HG03521 (cell line): ENCODE measurements around the gene DMBT1.
"Not testable (repeated sequence)": the region's sequence is repeated elsewhere in the genome, so short reads cannot be mapped to it uniquely, and the experiment has no call there.

ENCODE experiments used
- ATAC-seq: cut with Tn5 transposase; IDR thresholded peaks from one replicate; pipeline ENCODE4 v1.9.1; 2021; ENCODE audit warnings: mild to moderate bottlenecking, moderate library complexity; ENCODE audit not compliant: unreplicated experiment

DMBT1 gene

GRCh38 chr10:122577311-122577885 is 16.8 kb downstream of the DMBT1 start:
- ATAC-seq = no peak

- not testable (repeated sequence) for ATAC-seq
Observed at GRCh38 chr10:122586070-122586469, 25.5 kb downstream of the DMBT1 start.

DNA sequence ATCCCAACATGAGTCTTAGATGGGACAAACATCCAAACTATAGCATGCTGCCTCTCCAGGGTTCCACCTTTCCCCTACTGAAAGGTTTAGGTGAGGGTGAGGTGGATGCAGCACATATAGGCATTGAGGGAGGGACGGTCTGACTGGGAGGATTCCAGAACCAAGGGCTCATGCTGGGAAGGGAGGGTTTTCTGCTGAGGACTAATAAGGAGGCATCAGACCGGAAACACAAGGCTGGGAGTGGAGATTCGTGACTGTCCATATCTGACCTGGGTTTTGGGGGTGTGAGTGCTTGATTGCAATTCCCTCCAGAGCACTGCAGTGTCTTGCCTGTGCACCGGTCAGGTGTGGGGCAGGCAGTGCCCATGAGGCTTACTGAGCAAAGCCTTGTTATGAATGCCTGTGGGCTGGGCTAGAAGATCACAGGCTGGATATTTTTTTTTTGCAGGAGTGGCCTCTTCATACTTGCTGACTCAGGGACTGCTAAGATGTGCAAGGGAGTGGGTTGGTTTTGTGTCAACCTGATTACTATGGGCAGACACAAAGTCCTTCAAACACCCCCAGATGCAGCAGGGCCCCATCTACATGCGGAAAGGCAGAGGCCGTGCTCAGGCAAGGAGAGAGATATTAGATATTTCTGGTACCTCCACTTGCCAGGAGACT is 26.7 kb downstream of the DMBT1 start:
- no peak for ATAC-seq

- ATAC-seq = no peak
Observed at GRCh38 chr10:122588381-122588780, 27.8 kb downstream of the DMBT1 start.

- ATAC-seq = no peak
Observed at GRCh38 chr10:122590153-122590552, 29.6 kb downstream of the DMBT1 start.

DNA sequence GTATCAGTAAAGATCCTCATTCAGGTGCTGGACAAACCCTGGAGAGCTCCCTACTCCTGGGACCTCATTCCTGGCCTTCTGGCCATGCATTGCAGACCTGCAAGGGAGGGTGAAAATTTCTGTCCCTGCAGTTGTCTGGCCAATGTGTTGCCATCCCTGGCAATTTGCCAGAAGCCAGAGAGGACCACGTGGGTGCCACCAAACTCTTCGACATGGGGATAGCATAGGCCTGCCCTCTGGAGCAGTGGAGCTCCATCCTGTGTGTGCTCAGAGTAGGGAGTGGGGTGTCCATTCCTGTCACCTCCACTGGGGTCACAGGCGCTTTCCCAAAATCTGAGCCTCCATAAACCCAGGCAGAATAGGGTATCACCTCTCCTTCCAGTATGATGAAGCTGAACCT is 31.2 kb downstream of the DMBT1 start:
- no peak for ATAC-seq

DNA sequence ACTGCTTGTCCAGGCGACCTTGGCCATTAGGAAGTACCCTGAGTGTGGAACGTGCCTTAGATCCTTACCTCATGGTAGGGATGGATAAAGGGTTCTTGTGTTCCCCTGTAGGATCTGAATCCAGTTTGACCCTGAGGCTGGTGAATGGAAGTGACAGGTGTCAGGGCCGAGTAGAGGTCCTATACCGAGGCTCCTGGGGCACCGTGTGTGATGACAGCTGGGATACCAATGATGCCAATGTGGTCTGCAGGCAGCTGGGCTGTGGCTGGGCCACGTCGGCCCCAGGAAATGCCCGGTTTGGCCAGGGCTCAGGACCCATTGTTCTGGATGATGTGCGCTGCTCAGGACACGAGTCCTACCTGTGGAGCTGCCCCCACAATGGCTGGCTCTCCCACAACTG is 31.6 kb downstream of the DMBT1 start:
- no peak for ATAC-seq

- ATAC-seq = no peak
Observed at GRCh38 chr10:122617476-122618270, 57.1 kb downstream of the DMBT1 start.

DNA sequence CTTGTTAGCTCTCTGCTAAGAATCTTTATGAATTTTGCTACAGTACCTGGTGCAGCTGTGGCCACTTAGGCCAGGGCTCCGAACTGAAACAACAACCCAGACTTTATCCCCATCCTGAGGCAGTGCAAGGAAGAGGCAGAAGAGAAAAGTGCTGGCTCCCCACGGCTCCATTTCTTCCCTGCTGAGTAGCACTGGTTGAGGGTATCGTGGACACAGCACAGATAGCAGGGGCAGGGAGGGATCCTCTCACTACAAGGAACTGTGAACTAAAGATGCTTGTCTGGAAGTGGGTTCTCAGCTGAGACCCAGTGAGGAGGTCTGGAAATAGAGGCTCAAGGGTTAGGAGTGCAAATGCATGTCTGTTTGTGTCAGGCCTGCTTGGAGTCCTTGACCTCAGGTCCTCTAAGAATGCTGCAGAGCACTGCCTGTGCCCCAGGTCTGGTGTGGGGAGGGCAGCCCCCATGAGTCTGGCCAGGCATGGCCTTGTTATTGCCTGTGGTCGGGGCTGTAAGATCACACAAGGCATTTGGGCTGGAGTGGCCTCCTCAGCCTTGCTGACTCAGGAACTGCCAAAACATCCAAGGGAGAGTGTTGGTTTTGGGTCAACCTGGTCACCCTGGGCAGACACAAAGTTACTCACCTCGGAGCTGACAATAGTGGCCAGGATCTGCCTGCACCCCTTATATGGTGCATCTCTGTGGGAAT is 58.1 kb downstream of the DMBT1 start:
- no peak for ATAC-seq

DNA sequence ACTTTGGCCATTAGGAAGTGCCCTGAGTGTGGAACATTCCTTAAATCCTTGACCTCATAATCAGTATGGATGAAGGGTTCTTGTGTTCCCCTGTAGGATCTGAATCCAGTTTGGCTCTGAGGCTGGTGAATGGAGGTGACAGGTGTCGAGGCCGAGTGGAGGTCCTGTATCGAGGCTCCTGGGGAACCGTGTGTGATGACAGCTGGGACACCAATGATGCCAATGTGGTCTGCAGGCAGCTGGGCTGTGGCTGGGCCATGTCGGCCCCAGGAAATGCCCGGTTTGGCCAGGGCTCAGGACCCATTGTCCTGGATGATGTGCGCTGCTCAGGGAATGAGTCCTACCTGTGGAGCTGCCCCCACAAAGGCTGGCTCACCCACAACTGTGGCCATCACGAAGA is 60.4 kb downstream of the DMBT1 start:
- ATAC-seq = not testable (repeated sequence)

- ATAC-seq = no peak
Observed at GRCh38 chr10:122624546-122624945, 64.0 kb downstream of the DMBT1 start.

DNA sequence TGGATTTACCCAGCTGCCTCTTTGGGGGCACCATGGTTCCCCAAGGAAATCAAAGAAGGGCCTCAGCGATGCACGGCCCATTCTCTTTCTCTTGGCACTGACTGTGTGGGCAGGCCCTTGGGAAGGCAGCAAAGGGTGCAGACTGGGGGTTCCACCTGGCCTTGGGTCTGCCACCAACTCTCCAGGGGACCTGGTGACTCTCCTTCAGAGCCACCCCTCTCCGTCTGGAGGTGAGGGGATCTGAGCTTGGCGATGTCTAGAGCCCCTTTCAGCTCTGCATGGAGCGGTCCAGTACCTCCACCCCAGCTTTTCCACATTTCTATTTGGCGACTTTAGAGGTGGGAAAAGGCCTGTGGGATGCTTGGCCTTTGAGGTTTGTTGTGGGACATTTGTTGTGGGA is 70.0 kb downstream of the DMBT1 start:
- ATAC-seq = no peak

DNA sequence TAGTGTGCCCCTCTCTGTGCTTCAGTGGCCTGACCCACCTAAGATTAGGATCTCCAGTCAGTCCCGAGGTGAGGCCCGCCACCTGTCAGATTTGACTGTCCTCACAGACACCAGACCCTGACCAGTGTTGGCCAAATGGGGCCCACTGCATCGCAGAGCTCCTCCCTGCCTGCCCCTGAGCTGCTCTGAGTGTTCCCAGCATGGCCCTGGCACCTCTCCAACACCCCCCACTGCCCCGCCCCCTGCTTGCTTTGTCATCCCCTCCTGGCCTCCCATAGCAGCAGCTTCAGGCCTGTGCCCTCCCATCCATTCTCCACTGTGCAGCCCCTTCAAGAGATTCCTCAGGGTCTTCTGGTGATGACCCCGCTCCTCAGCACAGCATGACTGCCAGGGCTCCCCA is 71.5 kb downstream of the DMBT1 start:
- ATAC-seq = no peak

DNA sequence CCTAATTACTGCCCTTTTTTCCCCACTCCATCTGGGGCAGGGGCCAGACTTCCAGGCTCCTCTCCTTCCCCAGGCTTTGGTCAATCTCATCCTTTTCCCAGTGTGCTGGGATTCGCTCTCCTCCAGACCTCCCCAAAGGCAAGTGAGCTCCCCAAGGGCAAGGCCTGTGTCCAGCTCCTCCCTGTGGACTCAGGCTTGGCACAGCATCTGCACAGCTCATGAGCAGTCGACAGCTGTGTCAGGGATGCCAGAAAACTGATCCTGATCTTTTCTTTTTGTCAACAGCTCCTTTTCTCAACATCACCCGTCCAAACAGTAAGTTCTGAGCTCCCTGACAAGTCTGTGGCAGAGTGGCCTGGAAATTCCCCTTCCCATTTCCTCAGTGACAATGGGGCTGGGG is 72.0 kb downstream of the DMBT1 start:
- ATAC-seq = no peak

- no peak for ATAC-seq
Observed at GRCh38 chr10:122636953-122637352, 76.4 kb downstream of the DMBT1 start.

DNA sequence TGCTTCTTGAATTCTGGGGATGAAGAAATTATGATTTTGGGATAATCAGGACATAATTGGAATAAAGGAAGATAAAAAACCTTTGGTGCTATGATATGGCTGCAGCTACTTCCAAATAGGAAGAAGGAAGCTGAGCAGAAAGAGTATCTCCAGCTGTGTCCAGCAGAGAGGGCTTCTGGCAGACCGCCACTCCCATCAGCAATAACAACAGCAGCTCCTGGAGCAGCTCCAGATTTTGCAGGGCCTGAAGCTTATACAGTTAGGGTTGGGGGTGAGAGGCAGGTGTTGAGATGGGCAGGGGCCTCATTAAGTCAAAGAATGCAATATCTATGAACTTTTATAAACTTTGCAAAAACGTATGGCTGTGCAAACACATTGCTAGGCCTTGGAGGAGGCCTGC is 76.8 kb downstream of the DMBT1 start:
- no peak for ATAC-seq

DNA sequence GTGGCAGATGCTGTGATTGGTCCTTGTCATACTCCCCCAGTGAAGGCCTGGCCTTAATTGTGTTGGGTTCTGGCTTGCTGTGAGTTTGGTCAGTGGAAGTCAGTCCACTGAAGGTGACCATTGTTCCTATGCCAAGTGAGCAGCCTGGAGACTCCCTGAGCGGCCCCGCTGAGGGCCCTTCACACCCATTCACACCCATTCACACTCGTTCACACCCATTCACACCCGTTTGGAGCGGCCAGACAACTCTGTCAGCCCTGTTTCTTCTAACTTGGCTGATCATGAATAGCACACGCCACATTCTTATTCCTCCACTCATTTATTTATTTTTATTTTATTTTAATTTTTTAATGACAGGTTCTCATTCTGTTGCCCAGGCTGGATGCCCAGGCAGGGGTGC is 77.6 kb downstream of the DMBT1 start:
- no peak for ATAC-seq

DNA sequence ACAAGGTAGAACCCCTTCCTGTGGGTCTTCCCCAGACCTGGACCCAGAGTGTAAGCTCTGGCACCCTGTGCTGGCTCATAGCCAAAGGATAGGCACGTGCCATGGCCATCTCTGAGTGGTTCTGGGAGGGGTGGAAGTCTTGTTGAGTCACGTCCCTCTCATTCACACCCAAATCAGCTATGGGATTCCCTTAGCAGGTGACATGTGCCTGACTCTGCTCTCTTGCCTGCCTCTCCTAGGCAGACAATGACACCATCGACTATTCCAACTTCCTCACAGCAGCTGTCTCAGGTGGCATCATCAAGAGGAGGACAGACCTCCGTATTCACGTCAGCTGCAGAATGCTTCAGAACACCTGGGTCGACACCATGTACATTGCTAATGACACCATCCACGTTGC is 79.2 kb downstream of the DMBT1 start:
- ATAC-seq = no peak

DNA sequence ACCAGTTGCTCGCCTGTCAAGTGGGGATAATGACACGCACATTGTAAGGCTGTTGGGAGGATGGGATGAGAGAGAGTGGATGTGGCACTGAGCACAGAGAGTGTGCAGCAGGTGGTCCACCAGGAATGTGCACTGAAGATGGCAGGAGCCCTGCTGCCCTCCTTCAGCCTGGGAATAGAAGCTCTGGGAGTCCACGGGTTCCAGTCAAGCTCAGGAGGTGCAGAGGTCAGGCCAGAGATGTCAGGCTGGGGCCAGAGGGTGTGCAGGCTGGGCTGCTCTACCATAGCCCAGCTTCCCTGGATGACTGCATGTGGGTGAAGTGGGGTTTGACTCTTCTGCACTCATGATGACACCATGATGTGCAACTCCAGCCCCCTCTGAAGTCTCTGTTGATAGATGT is 80.4 kb downstream of the DMBT1 start:
- no peak for ATAC-seq

- ATAC-seq = no peak
Observed at GRCh38 chr10:122642726-122643605, 82.4 kb downstream of the DMBT1 start.
